NCI-H1436 treated with DMSO at 0.1 percent for 48 hours (cell line): ENCODE results near the gene TECPR2.
"Not testable (repeated sequence)": the region's sequence is repeated elsewhere in the genome, so short reads cannot be mapped to it uniquely, and the experiment has no call there.

ENCODE experiments used
- DNase-seq: peaks from one replicate; lab custom pipeline; 2025; lab: John Stamatoyannopoulos, UW

The TECPR2 gene

DNA sequence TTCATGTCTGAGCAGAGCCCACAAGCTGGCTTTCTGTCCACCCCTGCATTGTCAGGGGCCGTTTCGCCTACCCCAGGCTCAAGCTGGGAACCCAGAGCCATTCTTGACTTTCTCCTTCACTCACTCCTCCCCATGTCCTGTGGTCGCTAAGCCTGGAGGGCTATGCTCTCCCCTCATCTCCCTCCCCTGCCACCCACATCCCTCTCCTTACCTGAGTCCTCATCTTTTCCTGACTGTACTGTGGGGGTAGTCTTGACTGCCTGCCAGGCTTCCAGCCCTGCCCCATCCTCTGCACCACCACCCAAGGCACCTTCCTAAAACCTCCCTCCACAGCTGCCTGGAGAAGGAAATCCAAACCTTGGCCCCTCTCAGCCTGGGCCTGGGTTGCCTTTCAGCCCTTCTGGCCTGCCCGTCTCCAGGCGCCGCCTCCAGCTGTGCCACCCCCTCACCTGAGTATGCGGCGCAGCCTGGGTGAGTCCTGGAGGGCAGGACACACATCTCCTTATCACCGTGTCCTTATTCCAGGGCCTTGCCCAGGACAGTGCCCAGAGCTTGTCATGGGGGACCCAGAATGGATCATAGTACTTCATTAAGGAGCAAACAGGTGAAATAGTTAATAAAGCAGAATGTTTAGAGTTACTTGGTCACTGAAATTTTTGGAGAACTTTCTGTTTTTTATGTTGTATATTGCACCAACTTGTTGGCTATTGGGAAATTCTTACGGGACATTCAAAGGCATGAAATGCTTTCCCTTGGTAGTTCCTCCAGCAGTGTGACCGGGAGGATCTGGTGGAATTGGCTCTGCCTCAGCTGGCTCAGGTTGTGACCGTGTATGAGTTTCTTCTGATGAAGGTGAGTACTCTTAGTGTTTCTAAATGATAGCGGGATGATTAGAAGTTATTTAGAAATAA is 28.7 kb upstream of the TECPR2 start:
- no peak for DNase-seq

DNA sequence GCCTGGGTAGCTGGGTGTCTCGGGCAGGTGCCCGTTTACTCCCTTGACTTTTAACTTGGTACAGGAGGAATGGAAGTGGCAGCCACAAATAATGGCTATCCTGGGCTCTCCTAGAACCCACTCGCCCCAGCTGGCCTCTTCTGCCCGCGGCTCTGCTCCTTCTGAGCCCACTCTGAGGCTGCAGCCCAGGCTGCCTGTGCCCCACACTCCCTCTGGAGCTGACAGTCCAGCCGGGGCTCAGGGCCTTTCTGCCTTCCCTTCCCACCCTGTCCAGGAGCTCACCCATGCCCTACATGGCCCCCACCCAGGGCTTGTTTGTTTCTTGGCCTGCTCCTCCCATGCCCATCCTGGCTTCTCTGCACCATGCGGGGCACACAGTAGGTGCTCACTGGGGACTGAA is 27.6 kb upstream of the TECPR2 start:
- DNase-seq = no peak

- no peak for DNase-seq
These were observed 24.0 kb upstream of the TECPR2 start for GRCh38 chr14:102338724-102339123.

DNA sequence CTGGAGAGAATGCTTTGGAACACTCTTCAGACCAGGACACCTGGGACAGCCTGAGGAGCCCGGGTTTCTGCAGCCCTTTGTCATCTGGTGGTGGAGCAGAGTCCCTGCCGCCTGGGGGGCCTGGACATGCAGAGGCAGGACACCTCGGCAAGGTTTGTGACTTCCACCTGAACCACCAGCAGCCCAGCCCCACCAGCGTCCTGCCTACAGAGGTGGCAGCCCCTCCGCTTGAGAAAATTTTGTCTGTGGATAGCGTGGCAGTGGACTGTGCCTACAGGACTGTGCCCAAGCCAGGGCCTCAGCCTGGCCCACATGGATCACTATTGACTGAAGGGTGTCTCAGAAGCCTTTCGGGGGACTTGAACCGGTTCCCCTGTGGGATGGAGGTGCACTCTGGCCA is 21.2 kb upstream of the TECPR2 start:
- DNase-seq = no peak

DNA sequence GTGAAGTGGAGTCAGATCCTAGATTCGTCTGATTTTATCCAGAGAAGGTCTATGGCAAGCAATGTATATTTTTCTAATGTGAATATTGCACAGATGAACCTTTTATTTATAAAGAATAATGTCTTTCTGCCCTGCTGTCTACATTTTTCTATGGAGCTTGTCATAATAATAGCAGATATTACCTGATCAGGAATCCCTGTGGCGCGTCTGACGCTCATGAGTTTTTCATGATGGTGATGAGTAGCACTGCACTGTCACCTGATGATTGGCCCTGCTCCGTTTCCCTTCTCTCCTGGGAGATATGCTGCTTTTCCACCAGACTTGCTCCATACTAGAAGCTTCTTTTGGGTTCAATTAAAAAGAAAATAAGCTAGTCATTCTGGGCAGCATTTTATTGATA is 20.5 kb upstream of the TECPR2 start:
- no peak for DNase-seq

GRCh38 chr14:102344084-102344483 is 18.7 kb upstream of the TECPR2 start:
- DNase-seq = no peak

GRCh38 chr14:102344485-102344884 is 18.3 kb upstream of the TECPR2 start:
- no peak for DNase-seq

DNA sequence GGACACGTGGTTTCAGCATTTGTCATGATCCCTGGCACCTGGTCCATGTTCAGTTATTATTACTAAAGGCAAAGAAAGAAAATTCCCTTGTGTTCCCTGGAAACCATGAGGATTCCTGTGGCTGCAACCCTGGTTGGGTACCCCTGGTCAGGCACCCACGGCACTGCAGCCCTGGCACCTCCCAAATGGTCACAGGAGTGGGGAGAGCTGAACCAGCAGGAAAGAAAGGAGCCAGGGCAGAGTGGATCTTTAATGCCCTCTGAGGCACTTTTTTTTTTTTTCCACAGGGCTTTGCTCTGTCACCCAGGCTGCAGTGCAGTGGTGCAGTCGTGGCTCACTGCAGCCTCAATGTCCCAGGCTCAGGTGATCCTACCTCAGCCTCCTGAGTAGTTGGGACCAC is 17.5 kb upstream of the TECPR2 start:
- no peak for DNase-seq

GRCh38 chr14:102346645-102347044 is 16.1 kb upstream of the TECPR2 start:
- DNase-seq = no peak

DNA sequence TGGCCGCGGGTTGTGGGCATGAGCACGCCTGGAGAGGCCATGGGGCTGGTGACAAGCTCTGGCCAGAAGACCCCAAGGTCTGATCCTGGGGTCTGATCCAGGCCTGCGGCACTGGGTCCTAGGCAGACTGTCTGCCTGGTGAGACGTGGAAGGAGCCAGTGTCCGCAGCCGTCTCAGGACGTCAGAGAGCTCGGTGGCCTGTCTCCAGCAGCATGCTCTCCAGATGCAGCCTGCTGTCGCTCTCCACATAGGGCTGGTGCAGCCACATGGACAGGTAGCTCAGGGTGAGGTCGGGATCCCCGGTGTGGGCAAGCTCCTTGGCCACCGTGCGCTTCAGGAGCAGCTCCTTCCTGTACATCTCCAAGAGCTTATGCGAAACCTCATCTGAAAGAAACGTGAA is 14.4 kb upstream of the TECPR2 start:
- DNase-seq = no peak

DNA sequence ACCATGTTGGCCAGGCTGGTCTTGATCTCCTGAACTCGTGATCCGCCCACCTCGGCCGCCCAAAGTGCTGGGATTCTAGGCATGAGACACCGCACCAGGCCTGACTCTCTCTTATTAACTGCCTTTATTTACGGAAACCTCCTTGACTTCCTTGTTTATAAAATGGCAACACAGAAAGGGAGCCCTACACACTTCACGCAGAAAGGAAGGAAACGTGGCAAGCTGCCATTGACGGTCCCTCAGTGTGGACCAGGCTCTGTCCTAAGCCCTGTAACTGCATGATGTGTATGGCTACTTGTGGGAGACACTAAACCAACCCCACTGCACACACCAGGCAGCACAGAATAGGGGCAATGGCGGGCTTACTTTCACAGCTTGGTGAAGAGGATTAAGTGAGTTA is 11.7 kb upstream of the TECPR2 start:
- DNase-seq = no peak

GRCh38 chr14:102351593-102351992 is 11.1 kb upstream of the TECPR2 start:
- DNase-seq = not testable (repeated sequence)

- no peak for DNase-seq
These were observed 10.5 kb upstream of the TECPR2 start for GRCh38 chr14:102352213-102352612.

DNA sequence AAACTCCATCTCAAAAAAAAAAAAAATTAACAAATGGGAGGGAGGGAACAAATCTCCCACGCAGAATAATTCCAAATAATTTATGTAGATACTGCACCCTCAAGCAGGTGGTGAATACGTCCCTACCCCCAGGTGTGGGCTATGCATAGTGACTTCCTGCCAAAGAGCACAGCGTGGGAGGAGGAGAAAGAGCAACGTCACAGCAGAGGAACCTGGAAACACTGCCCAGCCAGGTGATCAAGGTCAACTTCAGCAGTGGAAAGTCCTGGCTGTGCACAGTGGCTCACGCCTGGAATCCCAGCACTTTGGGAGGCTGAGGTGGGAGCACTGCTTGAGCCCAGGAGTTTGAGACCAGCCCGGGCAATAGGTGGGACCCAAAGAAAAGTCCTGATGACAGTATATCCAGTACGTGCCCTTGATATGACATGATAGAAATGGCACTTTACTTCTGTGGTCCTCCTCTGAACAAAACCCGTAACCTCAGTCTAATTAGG is 9.6 kb upstream of the TECPR2 start:
- no peak for DNase-seq

DNA sequence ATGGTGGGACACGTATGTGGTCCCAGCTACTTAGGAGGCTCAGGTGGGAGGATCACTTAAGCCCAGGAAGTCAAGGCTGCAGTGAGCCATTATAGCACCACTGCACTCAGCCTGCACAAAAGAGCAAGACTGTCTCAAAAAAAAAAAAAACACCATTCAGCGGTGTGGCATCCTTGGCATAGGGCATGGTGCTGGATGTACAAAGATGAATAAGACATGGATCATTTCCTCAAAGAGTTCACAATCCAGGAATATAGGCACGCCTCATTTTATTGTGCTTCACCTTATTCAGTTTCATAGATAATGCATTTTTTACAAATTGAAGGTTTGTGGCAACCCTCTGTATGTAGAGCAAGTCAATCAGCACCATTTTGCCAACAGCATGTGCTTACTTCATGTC is 6.5 kb upstream of the TECPR2 start:
- no peak for DNase-seq

GRCh38 chr14:102359341-102359740 is 3.4 kb upstream of the TECPR2 start:
- DNase-seq = no peak

DNA sequence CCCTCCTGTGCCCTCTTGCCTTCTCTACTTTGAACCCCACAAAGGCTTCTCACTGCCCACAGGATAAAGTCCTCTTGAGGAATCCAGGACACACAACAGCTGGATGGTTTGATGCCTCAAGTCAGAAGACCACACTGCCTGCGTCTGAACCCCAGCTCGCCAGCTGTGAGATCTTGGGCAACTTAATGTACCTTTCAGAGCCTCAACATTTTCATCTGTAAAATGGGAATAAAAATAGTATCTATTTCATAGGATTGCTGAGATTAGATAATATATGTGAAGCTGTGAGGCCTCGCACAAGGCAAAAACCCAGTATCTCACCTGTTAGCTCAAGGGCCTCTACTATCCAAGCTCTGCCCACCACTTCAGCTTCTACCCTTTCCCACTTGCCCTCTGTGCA is 2.4 kb upstream of the TECPR2 start:
- no peak for DNase-seq

GRCh38 chr14:102362084-102362483 is 657 bp upstream of the TECPR2 start:
- DNase-seq = no peak

- DNase-seq = no peak
These were observed 622 bp downstream of the TECPR2 start for GRCh38 chr14:102363182-102363943.

DNA sequence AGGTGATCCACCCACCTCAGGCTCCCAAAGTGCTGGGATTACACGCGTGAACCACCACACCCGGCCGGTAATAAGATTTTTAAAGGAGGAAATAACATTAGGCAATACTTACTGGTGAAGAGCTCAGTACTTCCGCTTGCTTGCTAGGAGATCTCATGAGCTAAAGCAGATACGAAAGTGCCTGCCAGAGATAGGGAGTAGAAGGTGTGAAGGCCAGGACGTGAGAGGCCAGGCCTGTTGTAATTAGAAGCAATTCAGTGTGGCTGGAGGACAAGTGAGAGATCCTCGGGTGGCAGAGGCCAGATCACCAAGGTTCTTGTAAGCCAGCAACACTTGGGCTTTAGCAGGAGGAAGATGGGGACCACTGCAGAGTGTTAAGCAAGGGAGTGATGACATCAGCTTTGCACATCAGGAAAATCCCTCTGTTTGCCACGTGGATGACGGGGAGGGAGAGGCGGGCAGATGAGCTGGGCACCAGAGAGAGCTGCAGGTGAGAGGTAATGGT is 7.6 kb downstream of the TECPR2 start:
- no peak for DNase-seq

DNA sequence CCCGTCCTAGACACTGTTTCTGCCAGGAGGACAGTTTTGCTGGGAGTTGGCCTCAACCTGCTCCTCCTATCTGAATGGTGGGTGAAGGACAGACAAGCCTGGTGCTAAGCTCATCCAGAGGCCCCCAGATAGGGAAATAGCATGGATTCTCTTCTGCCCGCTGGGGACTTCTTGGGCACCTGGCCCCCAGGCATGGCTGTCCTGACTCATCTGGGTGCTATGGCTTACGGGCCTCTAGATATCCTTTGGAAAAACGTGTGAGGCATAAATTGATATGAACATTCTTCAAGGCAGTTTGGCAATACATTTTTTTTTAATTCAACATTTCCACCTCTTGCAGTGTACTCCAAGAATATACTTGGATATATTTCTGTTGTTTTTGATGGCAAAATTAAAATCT is 8.6 kb downstream of the TECPR2 start:
- DNase-seq = no peak

GRCh38 chr14:102373110-102373509 is 10.4 kb downstream of the TECPR2 start:
- no peak for DNase-seq

DNA sequence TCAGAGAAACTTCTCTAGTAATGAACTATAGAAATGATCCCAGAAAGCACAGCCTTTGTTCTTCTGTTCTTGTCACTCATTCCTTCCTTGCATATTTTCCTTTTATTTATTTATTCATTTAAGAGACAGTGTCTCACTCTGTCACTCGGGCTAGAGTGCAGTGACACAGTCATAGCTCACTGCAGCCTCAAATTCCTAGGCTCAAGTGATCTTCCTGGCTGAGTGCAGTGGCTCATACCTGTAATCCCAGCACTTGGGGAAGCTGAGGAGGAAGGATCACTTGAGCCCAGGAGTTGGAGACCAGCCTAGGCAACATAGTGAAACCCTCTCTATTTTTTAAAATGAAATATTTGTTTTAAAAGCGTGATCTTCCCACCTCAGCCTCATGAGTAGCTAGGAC is 11.5 kb downstream of the TECPR2 start:
- DNase-seq = no peak
